ENCODE results near the gene MED31. TPM values are rescaled to one million over a fixed set of nuclear protein-coding genes. Genes with fewer than 3 reads are reported as not detected.
"Not testable (repeated sequence)": the region's sequence is repeated elsewhere in the genome, so short reads cannot be mapped to it uniquely, and the experiment has no call there.

MED31 gene
- polyA plus RNA-seq, 1 experiment: 24.6 TPM

DNA sequence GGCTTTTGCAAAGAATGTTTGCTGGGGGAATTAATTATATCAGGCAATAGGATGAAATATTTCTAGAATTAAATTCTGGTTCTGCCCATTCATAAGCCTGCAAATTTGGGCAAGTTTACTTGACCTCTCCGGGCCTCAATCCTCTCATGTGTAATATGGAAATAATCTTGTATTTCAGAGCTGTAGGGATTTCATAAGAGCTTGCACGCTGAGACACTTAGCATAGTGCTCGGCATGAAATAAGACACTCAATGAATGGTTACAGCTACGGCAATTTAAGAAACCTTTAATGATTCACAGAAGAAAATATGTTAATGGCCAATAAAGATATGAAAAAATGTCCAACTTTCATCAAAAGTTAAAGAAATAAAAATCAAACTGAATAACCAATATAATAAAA is 54.5 kb downstream of the MED31 start:
- H3K9me3 ChIP-seq (ENCODE audit: control insufficient read depth, insufficient read depth, low read length): no peaks in the 10 kb centered on the region
- no peaks in the 10 kb centered on the region for H3K27me3 ChIP-seq (ENCODE audit: control insufficient read depth, insufficient read depth, low read length)
- H3K27ac ChIP-seq (ENCODE audit: low read depth, low read length): no peak overlapping the region
- CTCF ChIA-PET: interaction anchor here (0.6 to 1.4 kb wide), 2 partner anchors 43 to 123 kb away, joined by 3 read pairs; partner anchors contain the start of gene KIAA0753
- H3K4me3 ChIP-seq (ENCODE audit: low read depth, low read length): no peak overlapping the region
- POLR2A ChIA-PET: no interaction called here
- TF ChIP-seq, protein P1, sequence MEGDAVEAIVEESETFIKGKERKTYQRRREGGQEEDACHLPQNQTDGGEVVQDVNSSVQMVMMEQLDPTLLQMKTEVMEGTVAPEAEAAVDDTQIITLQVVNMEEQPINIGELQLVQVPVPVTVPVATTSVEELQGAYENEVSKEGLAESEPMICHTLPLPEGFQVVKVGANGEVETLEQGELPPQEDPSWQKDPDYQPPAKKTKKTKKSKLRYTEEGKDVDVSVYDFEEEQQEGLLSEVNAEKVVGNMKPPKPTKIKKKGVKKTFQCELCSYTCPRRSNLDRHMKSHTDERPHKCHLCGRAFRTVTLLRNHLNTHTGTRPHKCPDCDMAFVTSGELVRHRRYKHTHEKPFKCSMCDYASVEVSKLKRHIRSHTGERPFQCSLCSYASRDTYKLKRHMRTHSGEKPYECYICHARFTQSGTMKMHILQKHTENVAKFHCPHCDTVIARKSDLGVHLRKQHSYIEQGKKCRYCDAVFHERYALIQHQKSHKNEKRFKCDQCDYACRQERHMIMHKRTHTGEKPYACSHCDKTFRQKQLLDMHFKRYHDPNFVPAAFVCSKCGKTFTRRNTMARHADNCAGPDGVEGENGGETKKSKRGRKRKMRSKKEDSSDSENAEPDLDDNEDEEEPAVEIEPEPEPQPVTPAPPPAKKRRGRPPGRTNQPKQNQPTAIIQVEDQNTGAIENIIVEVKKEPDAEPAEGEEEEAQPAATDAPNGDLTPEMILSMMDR (IDR thresholded peaks at IDR 0.05; ENCODE audit: low read depth, low read length): no peak
- no peak for DNase-seq (ENCODE audit: low read depth, low spot score)

DNA sequence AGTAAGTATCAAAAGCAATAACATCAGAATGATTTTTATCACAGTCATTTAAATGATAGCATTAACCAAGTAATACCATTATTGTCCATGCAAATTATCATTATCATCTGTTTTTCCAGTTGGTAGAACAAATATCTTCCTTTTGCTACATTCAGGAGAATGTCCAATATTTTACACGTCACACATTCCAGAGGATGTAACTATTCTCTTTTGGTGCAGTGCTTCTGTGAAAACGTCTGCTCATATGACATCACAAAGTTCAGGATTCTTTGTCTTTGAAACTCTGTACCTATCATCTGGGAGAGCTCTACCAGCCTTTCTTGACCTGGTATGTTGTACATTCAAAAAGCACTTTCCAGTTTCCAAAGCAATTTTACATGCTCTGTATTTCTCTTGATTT is 54.9 kb downstream of the MED31 start:
- POLR2A ChIA-PET: no interaction called here
- TF ChIP-seq, protein P1 (IDR thresholded peaks at IDR 0.05; ENCODE audit: low read depth, low read length): no peak
- no peaks in the 10 kb centered on the region for H3K9me3 ChIP-seq (ENCODE audit: control insufficient read depth, insufficient read depth, low read length)
- no peak overlapping the region for H3K27ac ChIP-seq (ENCODE audit: low read depth, low read length)
- no peak overlapping the region for H3K4me3 ChIP-seq (ENCODE audit: low read depth, low read length)
- no peaks in the 10 kb centered on the region for H3K27me3 ChIP-seq (ENCODE audit: control insufficient read depth, insufficient read depth, low read length)
- no peak for DNase-seq (ENCODE audit: low read depth, low spot score)
- CTCF ChIA-PET: no interaction called here

DNA sequence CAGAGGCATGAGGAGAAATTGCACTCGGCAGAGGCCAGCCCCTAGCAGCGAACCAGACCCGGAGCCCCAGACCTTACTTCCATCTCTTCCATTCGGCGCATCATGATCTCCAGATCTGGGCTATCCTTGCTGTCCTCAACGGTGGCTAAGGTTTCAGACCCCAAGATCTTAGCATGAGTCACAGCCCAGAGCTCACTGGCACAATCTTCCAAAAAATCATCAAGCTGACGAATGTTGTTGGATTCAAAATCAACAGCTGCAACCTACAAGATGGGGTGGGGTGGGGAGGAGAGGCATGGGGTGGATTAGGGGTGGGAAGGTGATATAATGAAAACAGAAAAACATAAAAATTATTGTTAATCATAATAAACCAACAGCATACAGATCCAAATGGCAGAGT is 55.3 kb downstream of the MED31 start:
- Histone ChIP-seq H3K4me3 (ENCODE audit: low read depth, low read length) (no peak overlapping the region), H3K9me3 (ENCODE audit: control insufficient read depth, insufficient read depth, low read length) (no peaks in the 10 kb centered on the region), H3K27ac (ENCODE audit: low read depth, low read length) (no peak overlapping the region), H3K27me3 (ENCODE audit: control insufficient read depth, insufficient read depth, low read length) (no peaks in the 10 kb centered on the region)
- ChIA-PET CTCF (no interaction called here), POLR2A (no interaction called here)
- no peak for DNase-seq (ENCODE audit: low read depth, low spot score)
- TF ChIP-seq, protein P1 (IDR thresholded peaks at IDR 0.05; ENCODE audit: low read depth, low read length): no peak

DNA sequence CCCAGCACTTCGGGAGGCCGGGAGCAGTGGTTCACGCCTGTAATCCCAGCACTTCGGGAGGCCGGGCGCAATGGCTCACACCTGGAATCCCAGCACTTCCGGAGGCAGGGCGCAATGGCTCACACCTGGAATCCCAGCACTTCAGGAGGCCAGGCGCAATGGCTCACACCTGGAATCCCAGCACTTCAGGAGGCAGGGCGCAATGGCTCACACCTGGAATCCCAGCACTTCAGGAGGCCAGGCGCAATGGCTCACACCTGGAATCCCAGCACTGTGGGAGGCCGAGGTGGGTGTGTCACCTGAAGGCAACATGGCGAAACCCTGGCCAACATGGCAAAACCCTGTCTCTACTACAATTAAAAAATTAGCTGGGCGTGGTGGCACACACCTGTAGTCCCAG is 58.0 kb downstream of the MED31 start:
- POLR2A ChIA-PET; DNase-seq (ENCODE audit: low read depth, low spot score); H3K27me3 ChIP-seq (ENCODE audit: control insufficient read depth, insufficient read depth, low read length); H3K4me3 ChIP-seq (ENCODE audit: low read depth, low read length); H3K9me3 ChIP-seq (ENCODE audit: control insufficient read depth, insufficient read depth, low read length); H3K27ac ChIP-seq (ENCODE audit: low read depth, low read length); CTCF ChIA-PET: not testable (repeated sequence)

Small RNA genes lying within 50 kb of the gene (small RNA-seq; reads per million reads assigned to genes)
- gene MIR4520-1 (ENCODE audit: insufficient read length, low read depth) (not detected), gene RNA5SP435 (ENCODE audit: insufficient read length, low read depth) (not detected)

Other genes starting within 250 kb of the MED31 start
- gene AIPL1, start 216.5 kb downstream of the MED31 start, polyA plus RNA-seq (2011; rRNA removed): not detected in 2 replicates
- gene PIMREG, start 207.2 kb downstream of the MED31 start, polyA plus RNA-seq (2011; rRNA removed): 7.0 and 7.7 TPM in 2 replicates
- 0.38 and 0.45 TPM in 2 replicates for gene PITPNM3, start 95.0 kb downstream of the MED31 start, polyA plus RNA-seq (2011; rRNA removed)
- 11.5 and 13.0 TPM in 2 replicates for gene KIAA0753, start 10.9 kb downstream of the MED31 start, polyA plus RNA-seq (2011; rRNA removed)
- 239 and 320 TPM in 2 replicates for gene TXNDC17, start 10.5 kb downstream of the MED31 start, polyA plus RNA-seq (2011; rRNA removed)
- 1.8 and 1.9 TPM in 2 replicates for gene C17orf100, start 157 bp upstream of the MED31 start, polyA plus RNA-seq (2011; rRNA removed)
- gene SLC13A5, start 61.8 kb upstream of the MED31 start, polyA plus RNA-seq (2011; rRNA removed): not detected in 2 replicates
- gene XAF1, start 104.4 kb upstream of the MED31 start, polyA plus RNA-seq (2011; rRNA removed): 6.3 and 13.7 TPM in 2 replicates
- gene FBXO39, start 124.6 kb upstream of the MED31 start, polyA plus RNA-seq (2011; rRNA removed): 0.10 and 0.12 TPM in 2 replicates
- not detected in 2 replicates for gene TEKT1, start 180.1 kb upstream of the MED31 start, polyA plus RNA-seq (2011; rRNA removed)